Prostate gland (tissue), 2 donors: ENCODE data around the gene RPP38. TPM values are rescaled to one million over a fixed set of nuclear protein-coding genes. Genes with fewer than 3 reads are reported as not detected.
A peak's percentile ranks its signal among the peaks of the same experiment; 100 is the strongest.

Source experiments
- DNase-seq: peaks from one replicate; pipeline ENCODE4 v3.0.0-alpha.2; 2019; ENCODE audit warnings: low spot score
- H3K27ac ChIP-seq, 2 donors: fragments of 200-600 bp; sonication (generic); 2 replicates each; pipeline ENCODE4 v1.5.1; 2017 to 2019
- H3K27me3 ChIP-seq: fragments of 200-600 bp; sonication (generic); replicated peaks from 2 replicates; pipeline ENCODE4 v1.5.1; 2019; ENCODE audit not compliant: insufficient read depth
- H3K36me3 ChIP-seq, 2 donors: fragments of 200-600 bp; sonication (generic); 1 replicate in 1 of 2; 2 replicates in 1 of 2; pipeline versions ENCODE4 v1.5.1 to v1.8.1; 2017 to 2019
- H3K4me1 ChIP-seq: fragments of 200-600 bp; sonication (generic); replicated peaks from 2 replicates; pipeline ENCODE4 v1.5.1; 2019
- H3K4me3 ChIP-seq, 2 donors: fragments of 200-600 bp; sonication (generic); 2 replicates each; pipeline ENCODE4 v1.5.1; 2017 to 2019
- H3K9me3 ChIP-seq: fragments of 200-600 bp; sonication (generic); 2 replicates; pipeline ENCODE4 v1.5.1; 2017
- CTCF ChIP-seq, 4 experiments: fragments of 200-600 bp in 2 of 4; fragments of 450-650 bp in 2 of 4; sonication (generic) in 2 of 4; IDR thresholded peaks; 1 replicate in 3 of 4; 2 replicates in 1 of 4; pipeline ENCODE4 v1.5.1; 2016 to 2019; ENCODE audit warnings: antibody characterized with exemption in 4 of 4, mild to moderate bottlenecking in 2 of 4, moderate library complexity in 2 of 4
- POLR2A ChIP-seq: fragments of 450-650 bp; IDR thresholded peaks from one replicate; pipeline ENCODE4 v1.6.1; 2016; ENCODE audit warnings: antibody characterized with exemption, mild to moderate bottlenecking
- POLR2AphosphoS5 ChIP-seq: sonication (generic); formaldehyde crosslinking; IDR thresholded peaks from one replicate; pipeline ENCODE4 v1.6.1; 2017; ENCODE audit warnings: antibody characterized with exemption
- WGBS: methylation state at CpG from one replicate; pipeline ENCODE4 v1.1.5; 2018; 5-methylcytosine and 5-hydroxymethylcytosine counted together
- intact Hi-C: fragments of 100-400 bp; cut with DNase I; formaldehyde crosslinking; loops from one replicate; pipeline ENCODE4 v1.14.2; 2022
- total RNA-seq, 2 donors: library from RNA; depleted of rRNA; stranded (reverse); fragments of >200 nt; gene quantifications; one replicate each; pipeline ENCODE4 v1.1.0, GENCODE V29; 2016

RPP38 gene
- total RNA-seq, 2 donors from 2014 or later: 17.5 to 20.9 TPM

- Histone ChIP-seq H3K27ac (no peak within 1 kb of the TSS), H3K4me1 (no peaks in the 10 kb centered on the region), H3K4me3 (peak within 1 kb of the TSS; percentile 41 to 54), H3K36me3 (no peaks in the 10 kb centered on the region), H3K27me3 (no peaks in the 10 kb centered on the region), H3K9me3 (no peaks in the 10 kb centered on the region)
- peak; percentile 67 for DNase-seq
- intact Hi-C loops: no loop called here
- TF ChIP-seq POLR2A (no peak), POLR2AphosphoS5 (peak; percentile 61), CTCF (IDR thresholded peaks at IDR 0.05) (peak in 3 of 4 experiments; percentile 26 to 72 (median 59))
- WGBS: 10% methylated on average over 33 of the region's 63 CpGs
Observed at GRCh38 chr10:15088428-15089261, 8.5 kb upstream of the RPP38 start, which contains the start of gene ACBD7. TSS of gene ACBD7 (minus strand) at chr10:15088776. CDS start at chr10:15088728, 48 bp downstream.

- H3K36me3 ChIP-seq: no peaks in the 10 kb centered on the region
- H3K27me3 ChIP-seq: no peaks in the 10 kb centered on the region
- DNase-seq: no peak
- no peak overlapping the region for H3K4me3 ChIP-seq
- H3K27ac ChIP-seq: no peak overlapping the region
- H3K9me3 ChIP-seq: no peaks in the 10 kb centered on the region
- TF ChIP-seq CTCF (IDR thresholded peaks at IDR 0.05) (no peak), POLR2AphosphoS5 (no peak), POLR2A (no peak)
- WGBS: 89% methylated on average over 5 of the region's 5 CpGs
- intact Hi-C loops: loop anchor here (10.0 kb wide), 1 partner anchor 257 kb away; the partner anchor contains the start of genes CDNF, HSPA14 and MSANTD7
- H3K4me1 ChIP-seq: no peaks in the 10 kb centered on the region
Observed at GRCh38 chr10:15091418-15091817, 5.7 kb upstream of the RPP38 start.

- Histone ChIP-seq H3K27me3 (no peaks in the 10 kb centered on the region), H3K36me3 (no peaks in the 10 kb centered on the region), H3K4me3 (no peak overlapping the region), H3K9me3 (no peaks in the 10 kb centered on the region), H3K4me1 (no peaks in the 10 kb centered on the region), H3K27ac (no peak overlapping the region)
- 88% methylated on average over 16 of the region's 16 CpGs for WGBS
- intact Hi-C loops: loop anchor here (10.0 kb wide), 1 partner anchor 258 kb away; the partner anchor contains the start of genes CDNF, HSPA14 and MSANTD7
- TF ChIP-seq POLR2A (no peak), CTCF (IDR thresholded peaks at IDR 0.05) (no peak), POLR2AphosphoS5 (no peak)
- DNase-seq: no peak
Observed at GRCh38 chr10:15092855-15093408, 4.2 kb upstream of the RPP38 start.

GRCh38 chr10:15096661-15097010 lies 519 bp upstream of the RPP38 start:
- TF ChIP-seq CTCF (IDR thresholded peaks at IDR 0.05): no peak
- no peak for TF ChIP-seq POLR2AphosphoS5
- TF ChIP-seq POLR2A: no peak
- H3K4me3 ChIP-seq: peak overlapping the region; percentile 85 to 86

More at GRCh38 chr10:15096661-15097010, 519 bp upstream of the RPP38 start:
- Histone ChIP-seq H3K27ac (peak overlapping the region; percentile 90 to 92), H3K27me3 (no peaks in the 10 kb centered on the region), H3K4me1 (no peaks in the 10 kb centered on the region), H3K9me3 (no peaks in the 10 kb centered on the region), H3K36me3 (no peaks in the 10 kb centered on the region)
- intact Hi-C loops: loop anchor here (5.0 to 10.0 kb wide), 2 partner anchors 139 to 262 kb away; partner anchors contain the start of genes CDNF, HSPA14, MEIG1 and MSANTD7
- DNase-seq: no peak
- under 1% methylated on average over 11 of the region's 11 CpGs for WGBS
